NCI-H460 (cell line): ENCODE data around the gene TAB3. TPM values are rescaled to one million over a fixed set of nuclear protein-coding genes. Genes with fewer than 3 reads are reported as not detected.

Source experiments
- DNase-seq: peaks from one replicate; pipeline ENCODE4 v3.0.0-alpha.2; 2016; ENCODE audit warnings: low read depth; ENCODE audit errors: extremely low read depth
- polyA plus RNA-seq: library from polyadenylated mRNA; depleted of rRNA; stranded (reverse); fragments of >200 nt; gene quantifications from 2 replicates; pipeline ENCODE4 v1.2.3, GENCODE V29; 2014; cell fraction: nucleus; rRNA removed
- total RNA-seq: library from RNA; depleted of rRNA; stranded (reverse); fragments of >200 nt; shearing (Covaris generic); gene quantifications from 2 replicates; pipeline ENCODE4 v1.2.3, GENCODE V29; 2014; rRNA removed

Gene TAB3, protein sequence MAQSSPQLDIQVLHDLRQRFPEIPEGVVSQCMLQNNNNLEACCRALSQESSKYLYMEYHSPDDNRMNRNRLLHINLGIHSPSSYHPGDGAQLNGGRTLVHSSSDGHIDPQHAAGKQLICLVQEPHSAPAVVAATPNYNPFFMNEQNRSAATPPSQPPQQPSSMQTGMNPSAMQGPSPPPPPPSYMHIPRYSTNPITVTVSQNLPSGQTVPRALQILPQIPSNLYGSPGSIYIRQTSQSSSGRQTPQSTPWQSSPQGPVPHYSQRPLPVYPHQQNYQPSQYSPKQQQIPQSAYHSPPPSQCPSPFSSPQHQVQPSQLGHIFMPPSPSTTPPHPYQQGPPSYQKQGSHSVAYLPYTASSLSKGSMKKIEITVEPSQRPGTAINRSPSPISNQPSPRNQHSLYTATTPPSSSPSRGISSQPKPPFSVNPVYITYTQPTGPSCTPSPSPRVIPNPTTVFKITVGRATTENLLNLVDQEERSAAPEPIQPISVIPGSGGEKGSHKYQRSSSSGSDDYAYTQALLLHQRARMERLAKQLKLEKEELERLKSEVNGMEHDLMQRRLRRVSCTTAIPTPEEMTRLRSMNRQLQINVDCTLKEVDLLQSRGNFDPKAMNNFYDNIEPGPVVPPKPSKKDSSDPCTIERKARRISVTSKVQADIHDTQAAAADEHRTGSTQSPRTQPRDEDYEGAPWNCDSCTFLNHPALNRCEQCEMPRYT
- total RNA-seq = 15.4 and 17.3 TPM in 2 replicates
- 19.5 and 38.9 TPM in 2 replicates for polyA plus RNA-seq

DNA sequence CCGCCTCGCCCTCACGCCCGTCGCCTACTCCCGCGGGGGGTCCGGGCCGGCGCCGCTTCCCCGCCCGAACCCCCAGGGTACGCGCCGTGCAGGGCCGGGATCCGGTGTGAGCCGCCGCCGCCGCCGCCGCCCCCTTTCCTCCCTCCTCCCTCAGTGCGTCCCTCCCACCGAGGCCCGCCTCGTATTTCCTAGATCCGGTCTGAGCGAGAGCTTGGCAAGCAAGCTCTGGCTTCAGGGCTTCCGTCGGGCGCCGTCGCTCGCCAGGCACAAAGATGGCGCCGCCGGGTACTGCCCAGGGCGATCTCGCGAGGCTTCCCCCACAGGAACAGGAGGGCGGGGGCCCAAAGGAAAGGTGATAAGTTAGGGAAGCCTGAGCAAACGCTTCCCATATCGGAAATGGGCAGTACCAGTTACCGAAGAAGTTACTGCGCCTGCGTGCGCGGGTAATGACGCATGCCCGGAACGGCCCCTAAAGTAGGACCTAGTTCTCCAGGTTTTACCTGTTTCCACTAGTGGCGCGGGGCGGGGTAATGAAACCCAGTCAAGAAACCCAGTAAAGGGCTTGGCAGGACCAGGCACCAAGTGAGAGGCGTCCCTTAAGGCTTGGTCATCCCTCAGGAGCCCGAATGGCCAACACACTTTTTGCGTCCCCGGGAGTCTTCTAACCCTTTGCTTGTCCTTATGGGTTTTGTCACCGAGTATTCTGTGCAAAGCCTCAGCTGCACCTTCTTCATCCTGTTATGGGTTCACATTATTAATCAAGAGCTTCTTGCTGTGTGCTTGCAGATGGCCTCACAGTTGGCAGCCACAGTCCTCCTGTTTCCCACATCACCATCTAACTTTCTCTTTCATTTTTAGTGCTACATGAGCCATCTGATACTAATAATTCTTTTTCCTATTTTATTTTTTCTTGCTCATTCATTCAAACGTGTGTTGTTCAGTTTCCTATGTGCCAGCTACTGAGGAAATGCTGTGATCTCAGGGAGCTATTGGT lies at the start of gene TAB3:
Gene TAB3 (minus strand): TSS at position 108 of the 994 bp plus-strand sequence. CDS start 29,666 bp downstream, outside the sequence.
- peak; percentile 95 for DNase-seq

DNA sequence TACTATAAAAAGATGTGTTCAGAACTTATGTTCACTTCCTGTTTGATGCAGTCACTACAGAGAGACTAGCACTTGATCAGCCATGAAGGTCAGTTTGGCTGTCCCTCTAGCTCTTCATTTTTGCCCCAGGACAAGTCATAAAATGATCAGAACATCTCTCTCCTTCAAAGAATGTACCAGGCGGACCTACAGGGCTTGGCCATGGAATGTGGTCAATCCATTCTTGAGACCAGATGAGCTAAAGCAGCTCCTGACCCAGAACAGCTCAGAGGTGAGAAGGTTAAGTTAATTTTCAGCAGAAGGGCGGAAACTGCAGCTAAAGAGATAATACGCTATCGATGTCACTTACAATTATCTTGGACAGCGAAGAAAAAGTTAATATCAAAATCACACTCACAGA lies 49.2 kb upstream of the TAB3 start:
- DNase-seq = no peak

DNA sequence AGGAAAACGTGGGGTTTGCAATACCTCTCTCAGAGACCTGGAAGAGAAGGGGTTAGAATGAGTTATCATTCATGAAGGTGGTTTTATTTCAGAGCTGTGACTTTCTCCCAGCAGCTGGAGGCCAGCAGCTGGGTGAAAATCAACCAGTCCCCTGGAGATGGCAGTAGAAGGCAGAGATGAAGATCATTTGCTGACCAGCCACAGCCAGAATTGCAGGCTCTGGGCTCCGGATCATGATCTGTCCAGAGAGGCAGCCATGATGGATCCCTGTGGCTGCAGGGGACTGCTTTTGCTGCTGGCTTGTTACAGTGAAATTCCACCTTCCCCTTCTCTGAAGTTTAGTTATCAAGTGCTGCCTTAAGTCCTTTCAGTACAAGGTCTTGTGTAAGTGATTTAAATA lies 46.9 kb upstream of the TAB3 start:
- peak; percentile 18 for DNase-seq

DNA sequence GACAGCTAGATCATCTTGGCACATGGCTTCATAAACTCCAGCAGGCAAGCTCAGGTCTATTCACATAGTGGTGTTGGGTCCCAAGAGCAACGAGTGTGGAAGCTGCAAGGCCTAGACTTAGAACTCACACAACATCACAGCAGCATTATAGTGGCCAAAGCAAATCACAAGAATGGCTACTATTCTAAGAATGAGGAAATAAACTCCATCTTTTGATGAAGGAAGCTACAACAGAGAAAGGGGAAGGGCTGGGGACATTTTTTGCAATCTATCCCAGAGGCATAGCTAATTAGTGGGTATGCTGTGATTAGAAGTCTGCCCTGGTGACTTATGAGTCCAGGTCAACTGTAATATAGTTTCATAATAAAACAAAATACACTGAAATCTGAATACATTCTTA lies 42.9 kb upstream of the TAB3 start:
- no peak for DNase-seq

DNA sequence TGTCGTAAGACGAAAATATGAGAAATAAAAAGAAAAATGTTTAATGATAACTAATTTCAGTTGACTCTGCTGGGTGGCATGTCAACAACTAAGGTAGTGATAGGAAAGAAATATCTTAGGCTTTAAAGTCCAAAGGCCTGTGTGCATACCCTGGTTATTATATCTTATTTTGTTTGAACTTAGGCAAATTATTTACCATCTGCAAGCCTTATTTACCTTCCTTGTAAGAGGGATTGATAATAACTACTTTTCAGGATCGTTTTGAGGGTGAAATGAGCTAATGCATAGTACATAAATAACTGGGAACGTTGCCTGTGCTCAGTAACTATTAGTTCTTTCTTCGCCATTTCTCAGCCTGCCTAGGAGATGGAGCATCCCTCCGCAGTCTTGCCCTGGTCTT lies 41.6 kb upstream of the TAB3 start:
- DNase-seq = no peak

DNA sequence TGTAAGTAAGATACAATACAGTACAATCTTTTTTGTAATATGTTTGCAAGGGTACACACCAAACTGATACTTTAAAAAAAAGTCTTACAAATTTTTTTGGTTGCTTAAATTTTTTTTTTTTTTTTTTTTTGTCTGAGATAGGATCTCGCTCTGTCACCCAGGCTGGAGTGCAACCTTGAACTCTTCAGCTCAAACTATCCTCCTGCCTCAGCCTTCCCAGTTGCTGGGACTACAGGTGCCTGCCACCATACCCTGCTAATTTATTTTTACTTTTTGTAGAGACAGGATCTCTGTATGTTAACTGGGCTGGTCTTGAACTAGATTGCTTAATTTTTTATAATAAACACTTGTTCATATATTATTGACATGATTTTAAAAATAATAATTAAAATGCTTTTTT lies 41.1 kb upstream of the TAB3 start:
- no peak for DNase-seq

DNA sequence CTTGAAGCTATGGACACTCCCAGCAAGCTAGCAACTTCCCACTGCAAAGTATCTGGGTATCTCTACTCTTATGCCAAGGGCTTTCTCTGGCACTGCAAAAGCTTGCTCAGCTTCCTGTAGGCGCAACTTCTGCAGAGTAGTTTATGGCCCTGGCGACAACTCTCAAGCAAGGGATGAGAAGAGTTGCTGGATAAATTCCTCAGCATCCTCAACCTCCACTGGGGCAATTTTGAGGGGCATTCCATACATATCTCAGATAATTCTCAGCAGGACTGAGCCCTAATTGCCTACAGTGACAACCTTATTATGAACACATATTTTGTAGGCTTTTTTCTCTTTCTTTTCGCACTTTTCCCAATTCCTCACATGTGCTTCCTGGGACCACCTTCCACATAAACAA lies 31.2 kb upstream of the TAB3 start:
- DNase-seq = no peak

DNA sequence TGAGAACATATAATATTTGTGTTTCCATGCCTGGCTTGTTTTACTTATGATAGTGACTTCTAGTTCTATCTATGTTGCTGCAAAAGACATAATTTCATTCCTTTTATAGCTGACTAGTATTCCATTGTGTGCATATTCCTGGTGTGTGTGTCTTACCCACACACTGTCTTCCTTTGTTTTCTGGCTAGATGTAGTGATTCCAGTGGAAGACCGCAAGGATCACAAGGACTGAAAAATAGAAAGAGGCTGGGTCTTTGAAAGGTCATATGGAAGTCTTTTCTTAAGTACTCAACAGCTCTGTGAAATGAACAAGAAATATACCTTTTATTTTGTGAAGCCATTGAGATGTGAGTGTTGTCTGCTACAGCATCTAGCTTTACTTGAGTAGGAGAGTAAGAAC lies 29.4 kb upstream of the TAB3 start:
- DNase-seq = no peak

DNA sequence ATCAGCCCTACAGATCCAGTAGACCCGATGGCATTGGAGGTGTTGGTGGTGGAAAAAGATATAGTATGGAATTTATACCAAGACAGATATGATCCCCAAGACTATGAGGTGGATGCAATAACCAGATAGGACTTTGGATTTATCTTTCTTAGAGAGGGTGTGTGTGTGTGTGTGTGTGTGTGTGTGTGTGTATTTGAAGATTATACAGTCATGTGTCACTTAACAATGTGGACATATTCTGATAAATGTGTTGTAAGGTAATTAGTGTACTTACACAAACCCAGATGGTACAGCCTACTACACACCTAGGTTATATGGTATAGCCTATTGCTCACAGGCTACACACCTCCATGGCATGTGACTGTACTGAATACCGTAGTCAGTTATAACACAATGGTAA lies 24.4 kb upstream of the TAB3 start:
- no peak for DNase-seq

DNA sequence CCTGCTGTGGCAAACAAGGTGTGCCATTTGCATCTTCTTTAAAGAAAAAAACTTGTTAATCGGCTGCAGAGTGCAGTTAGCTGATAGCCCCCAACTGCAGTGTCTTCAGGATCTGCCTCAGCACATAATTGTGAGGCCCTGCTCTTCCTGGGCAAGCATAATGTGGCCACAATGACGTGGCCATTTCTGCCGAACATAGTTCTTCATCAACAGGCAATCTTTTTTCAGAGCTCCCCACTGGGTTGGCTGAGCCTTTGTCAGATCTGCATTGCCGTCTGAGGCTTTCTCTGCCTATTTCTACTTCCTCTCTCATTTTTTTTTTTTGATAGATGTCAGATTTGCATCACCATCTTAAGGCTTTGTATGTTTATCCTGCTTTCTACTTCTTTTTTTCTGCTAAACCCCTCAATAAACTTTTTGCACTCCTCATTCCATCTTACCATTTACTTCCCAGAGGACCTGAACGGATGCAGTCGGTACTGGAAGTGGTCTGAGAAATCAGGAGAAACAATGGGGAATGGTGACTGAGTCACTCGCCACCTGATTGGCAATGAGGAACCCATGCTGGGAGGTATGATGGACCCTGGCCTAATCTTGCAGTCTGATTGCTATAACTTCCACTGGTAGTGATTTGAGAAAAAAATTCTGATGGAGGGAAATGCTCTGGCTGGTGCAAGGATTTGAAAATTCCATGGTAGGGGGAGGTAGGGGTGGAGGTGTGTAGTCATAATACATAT lies 21.2 kb upstream of the TAB3 start:
- no peak for DNase-seq

DNA sequence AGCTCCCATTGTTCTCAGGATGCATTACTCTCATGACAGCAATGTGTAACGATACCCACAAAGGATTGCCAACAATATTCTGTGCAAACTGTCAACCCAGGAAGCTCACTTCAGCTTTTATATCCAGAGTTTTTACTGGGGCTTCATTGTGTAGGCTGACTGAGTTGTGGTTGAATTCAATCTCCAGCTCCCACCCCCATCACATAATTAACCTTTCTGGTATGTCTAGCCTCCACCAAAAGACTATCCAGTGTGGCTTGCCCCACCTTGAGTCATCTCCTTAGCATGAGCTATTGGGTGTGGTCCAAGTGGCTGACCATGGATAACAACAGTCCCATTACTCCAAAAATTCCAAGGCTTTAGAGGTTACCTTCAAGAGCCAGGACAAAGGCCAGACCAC lies 17.7 kb upstream of the TAB3 start:
- DNase-seq = no peak

DNA sequence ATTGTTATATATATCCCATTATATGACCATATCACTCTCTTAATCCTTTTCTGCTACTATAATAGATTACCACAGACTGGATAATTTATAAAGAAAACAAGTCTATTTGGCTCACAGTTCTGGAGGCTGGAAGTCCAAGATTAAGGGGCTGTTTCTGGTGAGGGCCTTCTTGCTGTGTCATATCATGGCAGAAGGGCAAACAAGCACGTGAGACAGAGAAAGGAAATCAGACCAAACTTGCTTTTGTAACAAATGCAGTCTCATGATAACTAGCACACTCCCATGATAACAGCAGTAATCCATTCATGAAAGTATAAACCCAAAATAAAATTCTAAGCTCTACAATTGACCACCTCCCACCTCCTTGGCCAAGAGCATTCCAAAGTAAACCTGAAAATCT lies 16.3 kb upstream of the TAB3 start:
- DNase-seq = no peak

DNA sequence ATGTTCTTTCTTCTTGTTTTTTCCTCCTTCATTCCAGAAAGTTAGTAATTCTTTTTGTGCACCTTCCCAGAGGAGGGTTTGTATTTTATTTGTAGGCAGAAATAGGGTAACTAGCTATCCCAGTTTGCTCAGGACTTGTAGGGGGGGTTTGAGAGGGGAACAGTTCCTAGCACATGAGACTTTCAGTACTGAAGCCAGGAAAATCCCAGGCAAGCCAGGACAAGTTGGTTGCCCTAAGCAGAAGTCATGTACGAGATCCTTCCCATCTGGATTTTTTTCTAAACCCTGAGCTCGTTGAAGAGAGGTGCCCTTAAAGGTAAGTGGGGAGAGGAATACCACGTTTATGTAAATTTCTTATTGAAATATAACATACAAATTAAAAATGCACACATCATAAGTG lies 15.6 kb upstream of the TAB3 start:
- no peak for DNase-seq

DNA sequence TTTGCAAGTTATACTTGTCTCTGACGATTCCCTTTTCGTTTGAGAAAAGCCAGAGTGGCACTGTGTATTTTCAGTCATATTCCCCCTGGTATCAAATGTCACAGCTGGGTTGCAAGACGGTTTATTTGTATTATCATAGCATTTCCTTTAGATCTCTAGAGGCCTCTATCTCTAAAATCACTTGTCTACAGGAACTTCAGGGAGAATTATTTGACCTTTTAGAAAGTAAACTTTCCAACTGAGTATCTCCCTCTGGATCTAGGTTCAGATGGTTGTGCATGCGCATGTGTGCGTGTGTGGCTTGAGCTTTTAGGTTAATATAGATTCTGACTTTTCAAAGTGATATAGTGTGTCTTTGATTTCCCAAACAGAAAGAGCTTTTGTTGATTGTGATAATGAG lies 15.1 kb upstream of the TAB3 start:
- no peak for DNase-seq

DNA sequence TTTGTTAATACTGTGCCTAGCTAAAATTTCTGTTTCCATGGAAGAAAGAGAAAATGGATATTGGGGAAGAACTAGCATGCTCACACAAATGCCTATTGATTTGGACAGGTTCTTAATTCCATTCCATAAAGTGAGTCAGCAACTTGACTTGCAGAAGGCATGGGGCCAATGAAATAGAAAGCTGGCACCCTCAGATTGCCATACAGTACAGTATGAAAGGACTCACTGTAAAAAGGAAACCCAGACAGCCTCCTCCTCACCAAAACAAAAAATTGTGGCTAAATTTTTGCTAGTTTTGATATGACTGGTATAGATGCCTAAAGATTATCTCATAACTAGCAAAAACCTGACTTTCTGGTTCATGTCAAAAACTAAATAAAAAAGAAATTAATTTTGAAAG lies 11.2 kb upstream of the TAB3 start:
- DNase-seq = no peak

DNA sequence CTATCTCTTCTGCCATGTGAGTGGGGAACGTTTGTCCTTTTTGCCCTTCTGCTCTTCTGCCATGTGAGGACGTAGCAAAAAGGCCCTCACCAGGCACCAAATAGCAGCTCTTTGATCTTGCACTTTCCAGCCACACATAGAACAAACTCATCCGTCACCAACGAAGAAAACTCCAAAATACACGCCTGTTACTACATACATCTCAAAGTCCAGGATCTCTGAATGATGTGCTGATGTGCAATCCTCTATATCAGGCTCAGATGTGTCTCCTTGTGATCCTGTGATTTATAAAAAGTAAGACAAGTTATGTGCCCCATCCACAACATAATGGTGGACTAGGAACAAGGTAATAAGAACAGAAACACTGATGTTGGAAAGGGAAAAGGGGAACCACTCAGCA lies 9.8 kb upstream of the TAB3 start:
- no peak for DNase-seq

DNA sequence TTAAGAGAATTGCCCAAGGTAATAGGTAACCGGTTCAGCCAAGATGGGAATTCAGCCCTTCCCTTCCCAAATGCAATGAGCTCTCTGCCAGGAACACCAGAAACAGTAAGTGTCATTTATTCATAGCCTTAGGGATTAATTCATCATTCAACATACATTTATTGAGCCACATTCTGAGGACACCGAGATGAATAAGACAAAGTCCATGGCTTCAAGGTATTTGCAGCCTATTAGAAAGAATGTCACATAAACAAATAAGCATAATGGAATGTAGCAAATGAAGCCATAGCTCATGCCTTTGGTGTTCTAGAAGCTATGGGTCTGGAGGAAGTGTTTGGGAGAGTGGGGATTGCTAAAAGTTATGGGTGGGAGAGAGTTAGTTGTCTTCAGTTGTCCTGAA lies 6.3 kb upstream of the TAB3 start:
- no peak for DNase-seq

DNA sequence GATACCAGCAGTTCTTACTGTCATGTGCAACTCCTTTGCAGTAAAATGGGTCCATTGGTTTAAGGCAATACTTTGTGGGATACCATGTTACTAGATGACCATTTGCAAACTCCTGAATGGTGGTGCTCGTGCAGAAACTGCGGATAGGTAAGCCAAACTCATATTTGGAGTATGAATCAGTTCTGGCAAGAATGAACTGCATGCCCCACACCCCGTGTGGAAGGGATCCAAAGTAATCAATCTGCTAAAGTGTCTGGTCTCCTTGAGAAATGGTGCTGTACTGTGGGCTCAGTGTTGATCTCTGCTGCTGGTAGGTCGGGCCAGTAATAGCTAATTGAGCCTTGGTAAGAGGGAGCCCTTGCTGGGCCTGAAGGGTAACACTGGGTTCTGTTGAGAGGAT lies 4.2 kb upstream of the TAB3 start:
- no peak for DNase-seq

DNA sequence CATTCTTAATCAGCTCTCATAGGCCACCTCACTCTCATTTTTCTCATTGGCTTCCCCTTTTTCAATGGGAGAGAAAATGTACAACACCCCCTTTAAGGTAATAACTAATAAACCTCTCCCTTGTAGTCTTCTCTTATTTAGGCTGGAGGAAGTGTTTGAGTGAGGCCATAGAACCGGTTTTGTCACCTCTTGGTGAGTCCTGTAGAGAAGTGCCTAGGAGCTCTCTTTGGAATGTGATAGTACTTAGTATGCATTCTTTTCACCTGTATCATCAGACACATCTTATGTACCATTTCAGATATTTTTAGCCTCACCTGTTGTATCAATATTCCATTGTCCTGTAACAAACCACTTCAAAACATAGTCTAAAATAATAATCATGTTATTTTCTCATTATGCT lies 3.5 kb upstream of the TAB3 start:
- no peak for DNase-seq

DNA sequence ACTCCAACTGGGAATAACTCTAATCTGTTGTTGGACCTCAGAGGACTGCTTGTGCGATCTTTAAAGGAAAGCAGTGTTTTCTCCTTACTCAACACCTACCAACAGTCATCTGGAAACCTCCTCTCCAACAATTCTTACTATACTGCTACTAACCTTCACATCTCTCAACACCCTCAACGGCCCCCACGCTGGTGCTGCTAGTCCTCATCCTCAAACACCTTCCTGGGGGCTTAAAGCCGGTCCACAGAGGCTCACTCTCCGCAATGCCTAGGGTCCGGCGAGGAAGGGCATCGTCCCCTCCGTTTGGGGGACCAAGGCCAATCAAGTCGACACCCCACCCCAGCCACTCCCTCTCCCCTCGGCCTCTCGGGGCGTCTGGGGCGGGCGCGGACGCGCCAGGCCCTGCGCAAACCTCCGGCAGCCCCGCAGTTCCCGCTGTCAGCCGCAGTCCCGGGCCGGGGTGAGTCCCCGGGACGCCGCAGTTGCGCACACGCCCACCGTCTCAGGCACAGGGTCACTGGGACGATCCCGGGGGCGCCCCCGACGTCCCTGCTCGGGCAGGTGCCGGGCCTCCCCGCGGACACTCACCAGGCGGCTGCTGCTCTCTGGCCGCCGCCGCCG lies 418 bp downstream of the TAB3 start:
- DNase-seq = no peak
